Stimulated activated CD4-positive, alpha-beta T cell treated with anti-CD3 and anti-CD28 coated beads, Interleukin-4, amount 100 ng/mL, for 4 hours (primary cell): ENCODE data around the gene LRP8.
"Not testable (repeated sequence)": the region's sequence is repeated elsewhere in the genome, so short reads cannot be mapped to it uniquely, and the experiment has no call there.

Experiments used
- DNase-seq, 2 experiments: peaks; one replicate each; pipeline ENCODE4 v3.0.0-alpha.2; 2020

LRP8 gene

GRCh38 chr1:53303243-53303642, 24.6 kb downstream of the LRP8 start:
- no peak for DNase-seq

- no peak for DNase-seq
Observed at GRCh38 chr1:53299233-53299632, 28.6 kb downstream of the LRP8 start.

- no peak for DNase-seq
Observed at GRCh38 chr1:53298045-53298637, 29.7 kb downstream of the LRP8 start.

- DNase-seq = no peak
Observed at GRCh38 chr1:53297195-53297594, 30.7 kb downstream of the LRP8 start.

GRCh38 chr1:53296117-53296749, 31.6 kb downstream of the LRP8 start:
- no peak for DNase-seq

- DNase-seq = no peak
Observed at GRCh38 chr1:53295726-53296116, 32.1 kb downstream of the LRP8 start.

GRCh38 chr1:53295295-53295694, 32.6 kb downstream of the LRP8 start:
- no peak for DNase-seq

GRCh38 chr1:53294567-53294966, 33.3 kb downstream of the LRP8 start:
- peak; percentile 39 to 59 for DNase-seq

GRCh38 chr1:53294061-53294460, 33.8 kb downstream of the LRP8 start:
- no peak for DNase-seq

GRCh38 chr1:53293123-53293522, 34.7 kb downstream of the LRP8 start:
- no peak for DNase-seq

- no peak for DNase-seq
Observed at GRCh38 chr1:53292690-53293089, 35.2 kb downstream of the LRP8 start.

GRCh38 chr1:53291574-53291973, 36.3 kb downstream of the LRP8 start:
- DNase-seq = no peak

- DNase-seq = no peak
Observed at GRCh38 chr1:53288790-53289429, 39.0 kb downstream of the LRP8 start.

- no peak for DNase-seq
Observed at GRCh38 chr1:53288002-53288789, 39.7 kb downstream of the LRP8 start.

GRCh38 chr1:53286955-53287354, 40.9 kb downstream of the LRP8 start:
- DNase-seq = no peak

- DNase-seq = no peak
Observed at GRCh38 chr1:53285969-53286760, 41.7 kb downstream of the LRP8 start.

GRCh38 chr1:53285546-53285945, 42.3 kb downstream of the LRP8 start:
- no peak for DNase-seq

GRCh38 chr1:53284224-53285020, 43.4 kb downstream of the LRP8 start:
- no peak for DNase-seq

- not testable (repeated sequence) for DNase-seq
Observed at GRCh38 chr1:53283156-53283555, 44.7 kb downstream of the LRP8 start.

- DNase-seq = no peak
Observed at GRCh38 chr1:53281133-53281532, 46.7 kb downstream of the LRP8 start.

- DNase-seq = no peak
Observed at GRCh38 chr1:53280496-53280895, 47.4 kb downstream of the LRP8 start.
